Left lung (tissue), 10 donors: ENCODE results near the gene ZNF644. TPM values are rescaled to one million over a fixed set of nuclear protein-coding genes. Genes with fewer than 3 reads are reported as not detected.

Source experiments
- ATAC-seq: fragments of 200-7000 bp; cut with Tn5 transposase; one replicate; pipeline ENCODE4 v1.9.1; 2020; ENCODE audit warnings: moderate library complexity
- DNase-seq, 4 donors: peaks; one replicate each; pipeline ENCODE4 v3.0.0-alpha.2; 2013 to 2020
- H3K27ac ChIP-seq, 2 donors: fragments of 200-600 bp; sonication (generic) in 1 of 2; one replicate each; pipeline versions ENCODE4 v1.5.0 to v1.8.0; 2020 to 2021
- H3K27me3 ChIP-seq, 2 donors: fragments of 200-600 bp; sonication (generic) in 1 of 2; one replicate each; pipeline versions ENCODE4 v1.5.0 to v1.8.0; 2020 to 2021
- H3K36me3 ChIP-seq, 2 donors: fragments of 200-600 bp; sonication (generic) in 1 of 2; one replicate each; pipeline versions ENCODE4 v1.5.0 to v1.8.0; 2020 to 2021
- H3K4me1 ChIP-seq, 2 donors: fragments of 200-600 bp; one replicate each; pipeline ENCODE4 v1.8.0; 2021
- H3K4me3 ChIP-seq, 2 donors: fragments of 200-600 bp; sonication (generic) in 1 of 2; one replicate each; pipeline versions ENCODE4 v1.5.0 to v1.8.0; 2020 to 2021; ENCODE audit warnings: mild to moderate bottlenecking in 1 of 2
- H3K9me3 ChIP-seq, 2 donors: fragments of 200-600 bp; sonication (generic) in 1 of 2; one replicate each; pipeline versions ENCODE4 v1.5.0 to v1.8.0; 2020 to 2021
- CTCF ChIP-seq, 2 donors: fragments of 200-600 bp; sonication (generic) in 1 of 2; IDR thresholded peaks; one replicate each; pipeline versions ENCODE4 v1.5.0 to v1.8.0; 2021; ENCODE audit warnings: antibody characterized with exemption in 2 of 2
- intact Hi-C, 2 donors: fragments of 100-400 bp; cut with DNase I; formaldehyde crosslinking; loops; one replicate each; pipeline versions ENCODE4 v1.11.2 to v1.14.2; 2022
- polyA plus RNA-seq, 6 donors: library from polyadenylated mRNA; unstranded; fragments of 120-200 nt; gene quantifications; one replicate each; pipeline ENCODE4 v1.2.1, GENCODE V29; 2013; ENCODE audit not compliant: insufficient read length in 6 of 6
- total RNA-seq, 2 donors: library from RNA; stranded (reverse); fragmentation: NEBNext Ultra II Directional; extraction: Animal tissue kit (Norgen Biotek cat#: 25700); gene quantifications; one replicate each; pipeline ENCODE4 v1.2.1, GENCODE V29; 2021
- donor health status: DM: no; HTN: yes; CAD: no.
- donor health status: DM: no; HTN: no; CAD: no.

ZNF644 gene
- total and polyA plus RNA-seq, 8 donors = 52.6 to 73.0 (median 65.5) TPM

- no peak overlapping the region for H3K27ac ChIP-seq
- H3K4me3 ChIP-seq = no peak overlapping the region
- intact Hi-C loops = no loop called here
- DNase-seq = no peak
- no peak for ATAC-seq
- H3K4me1 ChIP-seq = no peaks in the 10 kb centered on the region
- no peaks in the 10 kb centered on the region for H3K27me3 ChIP-seq
- no peaks in the 10 kb centered on the region for H3K9me3 ChIP-seq
- TF ChIP-seq CTCF (IDR thresholded peaks at IDR 0.05) = no peak
- no peaks in the 10 kb centered on the region for H3K36me3 ChIP-seq
These were observed 9.2 kb upstream of the ZNF644 start for GRCh38 chr1:91031081-91031480.

- intact Hi-C loops = no loop called here
- Histone ChIP-seq H3K4me3 (no peak overlapping the region), H3K9me3 (no peaks in the 10 kb centered on the region), H3K27ac (no peak overlapping the region), H3K36me3 (no peaks in the 10 kb centered on the region), H3K4me1 (peaks cover 5 to 6% of the 10 kb centered on the region in 2 donors), H3K27me3 (no peaks in the 10 kb centered on the region)
- ATAC-seq (no peak), DNase-seq (no peak)
- no peak for TF ChIP-seq CTCF (IDR thresholded peaks at IDR 0.05)
These were observed 4.9 kb upstream of the ZNF644 start for GRCh38 chr1:91026777-91027176.

- no peaks in the 10 kb centered on the region for H3K27me3 ChIP-seq
- peaks cover 5 to 6% of the 10 kb centered on the region in 2 donors for H3K4me1 ChIP-seq
- ATAC-seq (no peak), DNase-seq (no peak)
- intact Hi-C loops = no loop called here
- TF ChIP-seq CTCF (IDR thresholded peaks at IDR 0.05) = no peak
- no peak overlapping the region for H3K27ac ChIP-seq
- no peak overlapping the region for H3K4me3 ChIP-seq
- no peaks in the 10 kb centered on the region for H3K9me3 ChIP-seq
- no peaks in the 10 kb centered on the region for H3K36me3 ChIP-seq
These were observed 4.5 kb upstream of the ZNF644 start for GRCh38 chr1:91026320-91026719.

GRCh38 chr1:91024481-91025119, 2.8 kb upstream of the ZNF644 start:
- ATAC-seq (no peak), DNase-seq (no peak)
- intact Hi-C loops = no loop called here
- Histone ChIP-seq H3K4me1 (peaks cover 5 to 20% of the 10 kb centered on the region in 2 donors), H3K4me3 (no peak overlapping the region), H3K36me3 (no peaks in the 10 kb centered on the region), H3K9me3 (no peaks in the 10 kb centered on the region), H3K27ac (no peak overlapping the region), H3K27me3 (no peaks in the 10 kb centered on the region)
- TF ChIP-seq CTCF (IDR thresholded peaks at IDR 0.05) = no peak

- ATAC-seq (no peak), DNase-seq (no peak)
- H3K4me3 ChIP-seq = peak overlapping the region; percentile 74 to 78
- H3K27me3 ChIP-seq = no peaks in the 10 kb centered on the region
- no peak for TF ChIP-seq CTCF (IDR thresholded peaks at IDR 0.05)
- peak overlapping the region; percentile 99 to 100 for H3K27ac ChIP-seq
- no peaks in the 10 kb centered on the region for H3K36me3 ChIP-seq
- intact Hi-C loops = no loop called here
- H3K9me3 ChIP-seq = no peaks in the 10 kb centered on the region
- peaks cover 9 to 41% of the 10 kb centered on the region in 2 donors for H3K4me1 ChIP-seq
These were observed 689 bp upstream of the ZNF644 start for GRCh38 chr1:91022518-91022929.
